C1 segment of cervical spinal cord (tissue), 14 donors: ENCODE data around the gene MAGEC3.

Experiments used
- DNase-seq, 14 donors: peaks; one replicate each; lab custom pipeline; 2025; lab: John Stamatoyannopoulos, UW

Gene MAGEC3

GRCh38 chrX:141947350-141947749, 109.2 kb downstream of the MAGEC3 start:
- DNase-seq, result no peak
